ENCODE measurements around the gene TMPRSS7.

- TF ChIP-seq CTCF (IDR thresholded peaks at IDR 0.05) = no peak
- no peak for TF ChIP-seq POLR2A (IDR thresholded peaks at IDR 0.05)
These were observed 3.6 kb upstream of the TMPRSS7 start for GRCh38 chr3:112030901-112031300.

Data from lower leg skin (tissue), 3 donors.